Measurements from ENCODE around the gene WNT7A.

WNT7A gene

DNA sequence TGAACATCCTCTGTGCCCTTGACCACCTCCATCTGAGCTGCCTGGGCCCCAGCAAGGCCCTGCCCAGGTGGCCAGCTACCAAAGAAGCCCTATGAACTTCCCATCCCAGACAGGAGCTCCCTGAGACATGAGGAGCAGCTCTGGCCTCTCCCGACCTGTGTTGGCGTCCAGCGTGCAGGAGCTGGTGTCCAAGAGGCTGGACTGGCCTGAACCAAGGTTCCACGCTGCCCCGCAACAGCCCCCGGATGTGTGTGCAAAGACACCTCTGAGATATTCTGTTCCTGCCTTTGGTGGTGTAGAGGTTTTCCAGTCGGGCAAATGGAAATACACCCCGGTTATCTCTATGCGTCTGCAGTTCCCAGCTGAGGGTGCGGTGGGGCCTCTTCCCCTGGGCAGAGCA lies 42.1 kb downstream of the WNT7A start:
- FAIRE-seq (no peak), DNase-seq (ENCODE audit: insufficient read length, low spot score) (no peak)
- TF ChIP-seq POLR2AphosphoS5 (IDR thresholded peaks at IDR 0.05; ENCODE audit: low read depth, low read length) = no peak
- no peak for TF ChIP-seq POLR2A (IDR thresholded peaks at IDR 0.05; ENCODE audit: low read depth, low read length)
- TF ChIP-seq POU2F2 (IDR thresholded peaks at IDR 0.05; ENCODE audit: low read depth, low read length) = no peak
- TF ChIP-seq TAF1 (IDR thresholded peaks at IDR 0.05; ENCODE audit: low read depth, low read length) = no peak
- no peak for TF ChIP-seq PAX5 (IDR thresholded peaks at IDR 0.05; ENCODE audit: insufficient read depth, low read length, severe bottlenecking)
- no peak for TF ChIP-seq SPI1 (IDR thresholded peaks at IDR 0.05; ENCODE audit: low read depth, low read length)

DNA sequence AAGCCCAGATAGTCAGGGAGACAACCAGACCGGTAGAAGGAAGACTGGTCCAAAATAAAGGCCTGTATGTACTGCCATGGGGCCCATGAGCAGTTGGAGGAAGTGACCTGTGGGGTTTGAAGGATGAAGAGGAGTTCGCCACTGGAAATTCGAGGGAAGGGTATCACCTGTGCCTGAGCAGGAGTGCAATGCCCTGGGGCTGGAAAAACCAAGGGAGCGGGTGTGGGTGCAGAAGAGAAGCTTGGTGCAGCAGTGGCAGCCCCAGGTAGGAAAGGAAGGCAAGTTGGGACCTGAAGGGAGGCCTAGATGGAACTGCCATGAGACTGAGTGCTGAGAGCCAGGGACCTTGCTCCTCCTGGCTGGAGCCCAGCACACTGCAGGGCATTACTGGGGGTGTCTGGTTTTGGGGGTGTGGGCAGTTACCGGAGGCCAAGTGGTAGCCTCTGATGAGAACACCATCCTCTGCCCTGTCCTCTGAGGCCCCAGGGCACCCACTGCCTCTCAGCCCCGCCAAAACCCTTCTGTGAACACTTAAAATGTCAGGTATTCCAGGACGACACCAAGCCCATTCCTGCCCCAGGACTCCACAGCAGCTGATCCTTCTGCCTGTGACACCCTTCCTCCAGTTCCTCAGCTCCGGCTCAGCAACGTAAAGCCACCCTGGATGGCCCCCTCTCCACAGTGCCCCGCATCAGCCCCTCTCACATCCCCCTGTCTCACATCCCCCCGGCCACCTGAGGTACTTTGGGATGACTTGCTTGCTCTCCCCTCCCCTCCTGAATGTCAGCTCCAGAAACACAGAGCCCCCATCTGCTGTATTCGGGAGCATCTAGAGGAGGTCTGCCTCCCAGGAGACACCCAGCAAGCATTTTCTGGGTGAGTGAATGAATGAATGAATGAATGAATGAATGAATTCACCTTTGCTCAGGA lies 42.9 kb downstream of the WNT7A start:
- FAIRE-seq (no peak), DNase-seq (ENCODE audit: insufficient read length, low spot score) (no peak)
- no peak for TF ChIP-seq POLR2A (IDR thresholded peaks at IDR 0.05; ENCODE audit: low read depth, low read length)
- no peak for TF ChIP-seq TAF1 (IDR thresholded peaks at IDR 0.05; ENCODE audit: low read depth, low read length)
- no peak for TF ChIP-seq SPI1 (IDR thresholded peaks at IDR 0.05; ENCODE audit: low read depth, low read length)
- TF ChIP-seq POU2F2 (IDR thresholded peaks at IDR 0.05; ENCODE audit: low read depth, low read length) = no peak
- no peak for TF ChIP-seq POLR2AphosphoS5 (IDR thresholded peaks at IDR 0.05; ENCODE audit: low read depth, low read length)
- TF ChIP-seq PAX5 (IDR thresholded peaks at IDR 0.05; ENCODE audit: insufficient read depth, low read length, severe bottlenecking) = no peak

DNA sequence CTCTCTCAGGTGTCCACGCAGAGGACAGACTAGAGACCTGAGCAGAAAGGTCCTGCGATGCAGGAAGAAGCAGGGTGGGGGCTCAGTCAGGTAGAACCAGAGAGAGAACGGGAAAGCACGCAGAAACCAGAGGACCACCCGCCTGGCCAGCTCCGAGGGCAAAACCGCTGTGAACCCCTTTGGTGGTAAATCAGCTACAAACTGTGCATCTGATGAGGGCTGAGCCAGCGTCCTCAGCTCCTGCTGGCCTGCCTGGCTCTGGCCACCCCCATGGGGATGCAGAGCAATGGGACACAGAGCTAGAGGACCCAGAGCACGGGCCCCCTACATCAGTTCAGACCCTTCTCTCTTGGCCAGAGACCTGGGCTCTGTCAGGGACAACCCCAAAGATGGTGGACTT lies 44.6 kb downstream of the WNT7A start:
- no peak for TF ChIP-seq POLR2A (IDR thresholded peaks at IDR 0.05; ENCODE audit: low read depth, low read length)
- no peak for TF ChIP-seq PAX5 (IDR thresholded peaks at IDR 0.05; ENCODE audit: insufficient read depth, low read length, severe bottlenecking)
- no peak for TF ChIP-seq POU2F2 (IDR thresholded peaks at IDR 0.05; ENCODE audit: low read depth, low read length)
- no peak for TF ChIP-seq TAF1 (IDR thresholded peaks at IDR 0.05; ENCODE audit: low read depth, low read length)
- no peak for TF ChIP-seq POLR2AphosphoS5 (IDR thresholded peaks at IDR 0.05; ENCODE audit: low read depth, low read length)
- no peak for TF ChIP-seq SPI1 (IDR thresholded peaks at IDR 0.05; ENCODE audit: low read depth, low read length)
- DNase-seq (ENCODE audit: insufficient read length, low spot score) = no peak
- no peak for FAIRE-seq

DNA sequence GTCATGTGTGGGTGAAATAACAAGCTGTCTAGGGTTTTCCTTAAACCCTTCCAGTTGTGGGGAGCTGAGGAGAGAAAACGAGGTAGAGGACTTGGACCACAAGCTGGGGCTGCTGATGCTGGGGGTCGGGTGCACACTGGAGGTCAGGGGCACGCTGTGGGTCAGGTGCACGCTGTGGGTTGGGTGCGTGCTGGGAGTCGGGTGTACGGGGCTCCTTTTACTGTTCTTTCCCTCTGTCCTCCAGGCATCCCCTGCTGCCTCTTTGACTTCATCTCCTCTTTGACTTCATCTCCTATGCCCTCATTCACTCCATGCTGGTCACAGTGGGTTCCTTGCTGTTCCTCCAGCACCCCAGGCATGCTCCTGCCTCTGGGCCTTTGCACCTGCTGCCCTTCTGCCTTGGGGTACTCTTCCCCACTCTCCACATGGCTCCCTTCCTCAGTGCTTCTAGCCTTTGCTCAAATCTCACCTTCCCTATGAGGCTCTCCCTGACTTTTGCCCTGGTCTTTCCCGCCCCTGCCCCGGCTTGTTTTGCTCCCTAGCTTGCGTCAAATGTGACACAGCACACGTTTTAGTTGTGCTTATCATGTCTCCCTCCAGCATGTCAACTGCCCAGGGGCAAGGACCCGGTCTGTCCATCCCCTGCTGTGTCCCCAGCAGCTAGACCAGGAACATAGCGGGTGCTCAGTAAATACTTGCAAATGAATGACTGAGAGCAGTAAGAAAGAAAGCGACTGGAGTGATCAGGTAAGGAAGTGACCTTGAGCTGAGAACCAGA lies 45.4 kb downstream of the WNT7A start:
- no peak for DNase-seq (ENCODE audit: insufficient read length, low spot score)
- FAIRE-seq = no peak
- TF ChIP-seq POLR2AphosphoS5 (IDR thresholded peaks at IDR 0.05; ENCODE audit: low read depth, low read length) (no peak), PAX5 (IDR thresholded peaks at IDR 0.05; ENCODE audit: insufficient read depth, low read length, severe bottlenecking) (no peak), POU2F2 (IDR thresholded peaks at IDR 0.05; ENCODE audit: low read depth, low read length) (no peak), POLR2A (IDR thresholded peaks at IDR 0.05; ENCODE audit: low read depth, low read length) (no peak), SPI1 (IDR thresholded peaks at IDR 0.05; ENCODE audit: low read depth, low read length) (no peak), TAF1 (IDR thresholded peaks at IDR 0.05; ENCODE audit: low read depth, low read length) (no peak)

DNA sequence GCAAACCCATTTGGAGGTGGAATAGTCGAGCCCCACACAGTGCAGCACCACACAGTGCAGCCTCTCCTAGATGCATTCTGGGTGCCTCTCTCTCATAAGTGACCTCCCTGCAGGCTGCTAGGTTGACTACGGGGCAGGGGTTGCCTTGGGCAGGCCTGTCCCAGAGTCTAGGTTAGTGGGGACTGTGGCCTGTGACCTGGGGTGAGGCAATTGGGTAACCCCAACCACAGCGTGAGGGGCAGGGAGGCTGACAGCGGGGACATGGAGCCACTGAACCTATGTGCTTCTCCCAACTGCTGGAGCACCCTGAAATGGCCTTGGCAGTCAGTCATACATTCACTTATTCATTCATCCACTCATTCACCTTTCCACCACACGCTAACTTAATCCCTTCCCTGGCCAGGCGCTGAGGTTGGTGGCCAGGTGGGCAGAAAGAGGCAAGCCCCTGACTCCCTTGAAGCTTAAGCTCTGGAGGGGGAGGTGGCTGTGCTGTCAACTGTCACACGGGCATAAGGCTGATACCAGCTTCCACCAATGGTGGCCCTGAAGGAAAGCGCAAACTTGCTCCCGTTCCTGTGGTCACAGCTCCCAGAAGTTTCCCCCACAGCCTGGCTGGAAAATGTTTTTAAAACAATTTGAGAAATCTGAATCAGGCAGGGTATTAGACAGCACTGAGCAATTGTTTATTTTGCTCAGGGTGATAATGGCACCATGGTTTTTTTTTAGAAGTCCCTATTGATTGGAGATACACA lies 46.2 kb downstream of the WNT7A start:
- no peak for FAIRE-seq
- TF ChIP-seq POLR2AphosphoS5 (IDR thresholded peaks at IDR 0.05; ENCODE audit: low read depth, low read length) (no peak), PAX5 (IDR thresholded peaks at IDR 0.05; ENCODE audit: insufficient read depth, low read length, severe bottlenecking) (no peak), POLR2A (IDR thresholded peaks at IDR 0.05; ENCODE audit: low read depth, low read length) (no peak), SPI1 (IDR thresholded peaks at IDR 0.05; ENCODE audit: low read depth, low read length) (no peak), POU2F2 (IDR thresholded peaks at IDR 0.05; ENCODE audit: low read depth, low read length) (no peak), TAF1 (IDR thresholded peaks at IDR 0.05; ENCODE audit: low read depth, low read length) (no peak)

DNA sequence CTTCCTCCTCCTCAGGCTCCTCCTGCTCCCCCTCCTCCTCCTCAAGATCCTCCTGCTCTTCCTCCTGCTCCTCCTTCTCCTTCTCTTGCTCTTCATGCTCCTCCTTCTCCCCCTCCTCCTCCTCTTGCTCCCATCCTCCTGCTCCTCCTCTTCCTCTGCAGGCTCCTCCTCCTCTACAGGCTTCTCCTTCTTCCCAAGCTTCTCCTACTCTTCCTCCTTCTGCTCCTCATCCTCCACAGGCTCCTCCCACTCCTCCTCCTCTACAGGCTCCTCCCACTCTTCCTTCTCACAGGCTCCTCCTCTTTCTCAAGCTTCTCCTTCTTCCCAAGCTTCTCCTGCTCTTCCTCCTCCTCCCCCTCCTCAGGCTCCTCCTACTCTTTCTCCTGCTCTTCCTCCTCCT lies 47.7 kb downstream of the WNT7A start:
- DNase-seq (ENCODE audit: insufficient read length, low spot score) (no peak), FAIRE-seq (no peak)
- TF ChIP-seq PAX5 (IDR thresholded peaks at IDR 0.05; ENCODE audit: insufficient read depth, low read length, severe bottlenecking) (no peak), POLR2AphosphoS5 (IDR thresholded peaks at IDR 0.05; ENCODE audit: low read depth, low read length) (no peak), SPI1 (IDR thresholded peaks at IDR 0.05; ENCODE audit: low read depth, low read length) (no peak), POU2F2 (IDR thresholded peaks at IDR 0.05; ENCODE audit: low read depth, low read length) (no peak), POLR2A (IDR thresholded peaks at IDR 0.05; ENCODE audit: low read depth, low read length) (no peak), TAF1 (IDR thresholded peaks at IDR 0.05; ENCODE audit: low read depth, low read length) (no peak)

More for the DNA sequence above, 46.2 kb downstream of the WNT7A start:
- no peak for DNase-seq (ENCODE audit: insufficient read length, low spot score)

DNA sequence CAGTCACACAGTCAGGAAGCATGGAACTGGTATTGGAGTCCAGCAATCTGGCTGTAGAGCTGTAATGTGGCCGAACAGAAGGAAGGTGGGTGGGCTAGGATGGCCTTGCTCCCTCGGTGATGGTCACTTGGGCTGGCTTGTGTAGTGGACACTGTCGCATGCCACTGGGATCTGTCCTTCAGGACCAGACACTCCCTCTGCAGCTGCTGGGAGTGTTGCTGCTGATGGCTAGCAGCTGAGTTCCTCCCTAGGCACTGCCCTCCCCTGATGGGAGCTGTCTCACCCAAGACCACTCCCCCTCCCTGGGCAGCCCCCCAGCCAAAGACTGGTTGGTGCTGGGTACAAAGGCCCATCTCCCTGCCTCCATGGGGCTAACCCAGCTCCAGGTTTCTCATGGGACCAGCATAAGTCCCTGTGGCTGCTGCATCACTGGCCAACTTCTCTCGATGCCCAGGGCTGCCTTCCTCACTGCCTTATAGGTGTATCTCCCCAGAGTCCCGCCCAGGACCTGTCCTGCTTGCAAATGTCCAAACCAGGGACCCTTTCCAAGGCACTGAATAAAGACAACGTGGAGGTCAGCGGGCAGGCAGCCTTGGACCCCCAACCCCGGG lies 48.4 kb downstream of the WNT7A start:
- DNase-seq (ENCODE audit: insufficient read length, low spot score) (no peak), FAIRE-seq (no peak)
- no peak for TF ChIP-seq PAX5 (IDR thresholded peaks at IDR 0.05; ENCODE audit: insufficient read depth, low read length, severe bottlenecking)
- TF ChIP-seq SPI1 (IDR thresholded peaks at IDR 0.05; ENCODE audit: low read depth, low read length) = no peak
- TF ChIP-seq POLR2AphosphoS5 (IDR thresholded peaks at IDR 0.05; ENCODE audit: low read depth, low read length) = no peak
- no peak for TF ChIP-seq POLR2A (IDR thresholded peaks at IDR 0.05; ENCODE audit: low read depth, low read length)
- TF ChIP-seq POU2F2 (IDR thresholded peaks at IDR 0.05; ENCODE audit: low read depth, low read length) = no peak
- TF ChIP-seq TAF1 (IDR thresholded peaks at IDR 0.05; ENCODE audit: low read depth, low read length) = no peak

DNA sequence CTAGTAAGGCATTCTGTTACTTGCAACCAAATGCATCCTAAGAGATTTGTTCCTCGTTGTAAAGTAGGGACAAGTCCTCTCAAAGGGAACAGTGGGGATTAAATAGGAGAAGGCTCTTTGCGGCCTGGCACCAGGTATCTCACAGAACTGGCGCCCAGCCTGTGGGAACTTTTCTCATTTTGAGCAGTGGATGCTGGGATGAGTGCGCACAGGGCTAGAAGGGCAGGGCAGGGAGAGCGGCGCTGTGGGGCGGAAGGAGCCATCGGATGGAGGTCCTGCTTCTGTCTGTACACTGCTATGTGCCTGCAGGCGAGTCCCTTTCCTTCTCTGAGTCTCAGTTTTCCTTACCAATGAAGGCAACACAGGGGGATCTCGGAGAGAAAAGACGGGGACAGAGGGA lies 50.6 kb downstream of the WNT7A start:
- TF ChIP-seq PAX5 (IDR thresholded peaks at IDR 0.05; ENCODE audit: insufficient read depth, low read length, severe bottlenecking) (no peak), SPI1 (IDR thresholded peaks at IDR 0.05; ENCODE audit: low read depth, low read length) (no peak), POU2F2 (IDR thresholded peaks at IDR 0.05; ENCODE audit: low read depth, low read length) (no peak)
- no peak for FAIRE-seq
- DNase-seq (ENCODE audit: insufficient read length, low spot score) = no peak
